Brain microvascular endothelial cell (primary cell): Measurements from ENCODE around the gene ATL3.

Experiments
- DNase-seq: peaks from one replicate; pipeline ENCODE4 v3.0.0-alpha.2; 2020
- H3K27ac ChIP-seq: fragments of 250-450 bp; sonication (Bioruptor Pico); 2 replicates; pipeline ENCODE4 v1.5.1; 2020; ENCODE audit warnings: mild to moderate bottlenecking, moderate library complexity
- H3K27me3 ChIP-seq: fragments of 250-450 bp; sonication (Bioruptor Pico); replicated peaks from 2 replicates; pipeline ENCODE4 v1.5.1; 2020; ENCODE audit warnings: mild to moderate bottlenecking
- H3K36me3 ChIP-seq: fragments of 250-450 bp; sonication (Bioruptor Pico); replicated peaks from 2 replicates; pipeline ENCODE4 v1.5.1; 2020; ENCODE audit warnings: mild to moderate bottlenecking
- H3K4me3 ChIP-seq: 2 replicates; pipeline ENCODE4 v1.5.1; 2011; ENCODE audit warnings: low read depth, mild to moderate bottlenecking, control low read depth, low read length, moderate library complexity
- CTCF ChIP-seq: IDR thresholded peaks from 2 replicates; pipeline ENCODE4 v1.5.1; 2011; ENCODE audit warnings: low read depth, mild to moderate bottlenecking, moderate library complexity, low read length, control low read depth, inconsistent platforms; ENCODE audit errors: missing control alignments
- in situ Hi-C: cut with HindIII; loops from 2 replicates; pipeline ENCODE4 v1.10.0; 2017; ENCODE audit warnings: low sequenced_read_pairs, low pct_ligation_motif_present

The ATL3 gene

GRCh38 chr11:63635762-63636465 lies 35.3 kb downstream of the ATL3 start:
- DNase-seq, result peak; percentile 57
- Histone ChIP-seq H3K27me3 (no peaks in the 10 kb centered on the region), H3K36me3 (peaks cover 52% of the 10 kb centered on the region), H3K4me3 (no peak overlapping the region), H3K27ac (no peak overlapping the region)
- peak; percentile 89 for TF ChIP-seq CTCF
- in situ Hi-C loops, result no loop called here

GRCh38 chr11:63629426-63629825 lies 41.8 kb downstream of the ATL3 start:
- no peak for TF ChIP-seq CTCF
- no peak overlapping the region for H3K27ac ChIP-seq
- no peak overlapping the region for H3K4me3 ChIP-seq
- no peaks in the 10 kb centered on the region for H3K27me3 ChIP-seq
- in situ Hi-C loops, result no loop called here
- no peak for DNase-seq
- peaks cover 43% of the 10 kb centered on the region for H3K36me3 ChIP-seq

GRCh38 chr11:63623513-63624140 lies 47.5 kb downstream of the ATL3 start:
- H3K4me3 ChIP-seq, result no peak overlapping the region
- no peak for TF ChIP-seq CTCF
- in situ Hi-C loops, result no loop called here
- no peak overlapping the region for H3K27ac ChIP-seq
- no peaks in the 10 kb centered on the region for H3K27me3 ChIP-seq
- DNase-seq, result no peak
- H3K36me3 ChIP-seq, result peaks cover 4% of the 10 kb centered on the region

- in situ Hi-C loops, result no loop called here
- no peak for TF ChIP-seq CTCF
- Histone ChIP-seq H3K27ac (no peak overlapping the region), H3K4me3 (no peak overlapping the region), H3K27me3 (no peaks in the 10 kb centered on the region), H3K36me3 (peaks cover 3% of the 10 kb centered on the region)
- DNase-seq, result no peak
Measured at GRCh38 chr11:63622323-63622722, 48.9 kb downstream of the ATL3 start.

- no peak for DNase-seq
- Histone ChIP-seq H3K27ac (no peak overlapping the region), H3K36me3 (no peaks in the 10 kb centered on the region), H3K4me3 (no peak overlapping the region), H3K27me3 (no peaks in the 10 kb centered on the region)
- no peak for TF ChIP-seq CTCF
- in situ Hi-C loops, result no loop called here
Measured at GRCh38 chr11:63621071-63621470, 50.1 kb downstream of the ATL3 start.
